Measurements from ENCODE around the gene PTPRO. TPM values are rescaled to one million over a fixed set of nuclear protein-coding genes. Genes with fewer than 3 reads are reported as not detected.
A peak's percentile ranks its signal among the peaks of the same experiment; 100 is the strongest.

Gene PTPRO
- polyA plus RNA-seq, 1 experiment, result 0.10 TPM

DNA sequence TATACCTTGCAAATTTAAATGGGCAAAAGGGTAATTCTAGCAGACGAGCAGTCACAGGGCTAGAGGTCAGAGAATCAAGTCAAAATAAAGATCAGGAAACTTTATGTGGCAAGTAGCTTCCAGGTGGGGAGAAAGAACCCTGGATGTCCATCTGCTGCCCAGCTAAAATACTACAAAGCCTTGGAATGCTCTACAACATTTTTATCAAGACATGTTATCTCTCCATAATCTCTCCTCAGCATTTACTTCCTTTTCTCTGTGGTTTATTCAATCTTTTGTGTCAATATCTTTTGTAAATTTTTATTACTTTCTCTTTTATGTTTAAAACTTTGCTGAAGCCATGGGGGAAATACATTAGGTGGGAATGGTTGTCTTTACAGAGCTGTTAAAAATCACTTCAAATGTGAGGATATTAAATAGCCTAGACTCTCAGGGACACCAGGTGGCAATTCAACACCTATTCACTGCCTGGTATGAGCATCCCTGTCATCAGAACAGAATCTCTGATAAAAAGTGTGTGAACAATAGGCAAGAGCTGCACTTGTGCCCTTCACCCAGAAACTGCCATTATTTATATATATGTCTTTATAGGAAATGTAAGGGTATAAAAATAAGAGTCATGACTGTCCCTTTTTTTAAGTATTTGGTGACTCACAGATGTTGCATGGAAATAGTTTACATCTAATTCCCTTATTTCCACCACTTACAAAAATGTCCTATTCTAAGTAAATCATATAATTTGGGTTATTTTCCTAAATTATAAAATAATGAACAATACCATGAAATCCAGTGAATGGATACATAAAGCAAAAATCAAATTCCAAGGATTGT, 314.0 kb downstream of the PTPRO start:
- no peak overlapping the region for H3K4me3 ChIP-seq (ENCODE audit: low read depth, low read length)
- TF ChIP-seq, protein P1, sequence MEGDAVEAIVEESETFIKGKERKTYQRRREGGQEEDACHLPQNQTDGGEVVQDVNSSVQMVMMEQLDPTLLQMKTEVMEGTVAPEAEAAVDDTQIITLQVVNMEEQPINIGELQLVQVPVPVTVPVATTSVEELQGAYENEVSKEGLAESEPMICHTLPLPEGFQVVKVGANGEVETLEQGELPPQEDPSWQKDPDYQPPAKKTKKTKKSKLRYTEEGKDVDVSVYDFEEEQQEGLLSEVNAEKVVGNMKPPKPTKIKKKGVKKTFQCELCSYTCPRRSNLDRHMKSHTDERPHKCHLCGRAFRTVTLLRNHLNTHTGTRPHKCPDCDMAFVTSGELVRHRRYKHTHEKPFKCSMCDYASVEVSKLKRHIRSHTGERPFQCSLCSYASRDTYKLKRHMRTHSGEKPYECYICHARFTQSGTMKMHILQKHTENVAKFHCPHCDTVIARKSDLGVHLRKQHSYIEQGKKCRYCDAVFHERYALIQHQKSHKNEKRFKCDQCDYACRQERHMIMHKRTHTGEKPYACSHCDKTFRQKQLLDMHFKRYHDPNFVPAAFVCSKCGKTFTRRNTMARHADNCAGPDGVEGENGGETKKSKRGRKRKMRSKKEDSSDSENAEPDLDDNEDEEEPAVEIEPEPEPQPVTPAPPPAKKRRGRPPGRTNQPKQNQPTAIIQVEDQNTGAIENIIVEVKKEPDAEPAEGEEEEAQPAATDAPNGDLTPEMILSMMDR (IDR thresholded peaks at IDR 0.05; ENCODE audit: low read depth, low read length), result no peak
- no peaks in the 10 kb centered on the region for H3K27me3 ChIP-seq (ENCODE audit: control insufficient read depth, insufficient read depth, low read length)
- ChIA-PET CTCF (interaction anchor here (0.9 kb wide), 1 partner anchor 46 kb away, joined by 3 read pairs; no protein-coding TSS in a partner anchor), POLR2A (interaction anchor here (1.1 kb wide), 1 partner anchor 153 kb away, joined by 3 read pairs; the partner anchor contains the start of gene EPS8)
- DNase-seq (ENCODE audit: low read depth, low spot score), result no peak
- no peaks in the 10 kb centered on the region for H3K9me3 ChIP-seq (ENCODE audit: control insufficient read depth, insufficient read depth, low read length)
- no peak overlapping the region for H3K27ac ChIP-seq (ENCODE audit: low read depth, low read length)

DNA sequence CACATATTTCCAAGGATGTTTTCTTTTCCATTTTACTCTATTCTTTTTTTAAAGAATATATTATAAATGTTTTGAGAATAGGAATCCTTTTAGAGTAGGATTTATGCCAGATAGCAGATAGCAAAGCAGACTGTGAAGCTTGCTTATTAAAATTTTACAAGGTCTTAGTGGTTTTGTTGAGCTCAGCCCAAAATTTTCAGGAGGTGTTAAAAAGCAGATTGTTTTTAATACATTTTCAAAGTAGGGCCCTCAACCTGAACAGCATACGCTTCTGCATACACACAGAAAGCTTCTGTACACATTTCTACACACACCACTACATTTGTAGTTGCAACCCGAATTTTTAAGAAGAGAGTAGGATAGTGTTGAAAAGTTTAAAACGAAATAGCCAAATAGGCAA, 315.9 kb downstream of the PTPRO start:
- POLR2A ChIA-PET, result no interaction called here
- no peak overlapping the region for H3K4me3 ChIP-seq (ENCODE audit: low read depth, low read length)
- CTCF ChIA-PET, result no interaction called here
- DNase-seq (ENCODE audit: low read depth, low spot score), result no peak
- H3K27me3 ChIP-seq (ENCODE audit: control insufficient read depth, insufficient read depth, low read length), result no peaks in the 10 kb centered on the region
- H3K9me3 ChIP-seq (ENCODE audit: control insufficient read depth, insufficient read depth, low read length), result no peaks in the 10 kb centered on the region
- TF ChIP-seq, protein P1 (IDR thresholded peaks at IDR 0.05; ENCODE audit: low read depth, low read length), result no peak
- H3K27ac ChIP-seq (ENCODE audit: low read depth, low read length), result no peak overlapping the region

DNA sequence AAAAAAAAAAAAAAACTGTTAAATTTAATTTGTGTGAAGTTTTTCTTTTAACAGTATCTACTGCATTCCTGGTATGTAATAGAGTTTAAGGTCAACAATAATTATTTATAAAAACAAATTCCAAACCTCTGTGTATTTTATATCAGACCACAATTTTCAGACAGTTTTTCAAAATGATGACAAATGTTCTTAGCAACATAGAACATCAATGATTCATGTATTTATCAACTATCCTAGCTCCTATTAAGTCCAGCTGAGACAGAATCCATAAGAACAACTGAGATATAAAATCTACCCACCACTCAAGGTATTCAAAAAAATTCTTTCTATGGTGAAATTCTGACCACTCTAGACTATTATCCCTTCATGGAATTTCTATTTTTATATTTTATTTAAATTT, 322.4 kb downstream of the PTPRO start:
- DNase-seq (ENCODE audit: low read depth, low spot score), result no peak
- Histone ChIP-seq H3K4me3 (ENCODE audit: low read depth, low read length) (no peak overlapping the region), H3K27ac (ENCODE audit: low read depth, low read length) (no peak overlapping the region), H3K9me3 (ENCODE audit: control insufficient read depth, insufficient read depth, low read length) (peaks cover 2% of the 10 kb centered on the region; the same call in 1 of the 2 replicates), H3K27me3 (ENCODE audit: control insufficient read depth, insufficient read depth, low read length) (no peaks in the 10 kb centered on the region)
- TF ChIP-seq, protein P1 (IDR thresholded peaks at IDR 0.05; ENCODE audit: low read depth, low read length), result no peak
- ChIA-PET POLR2A (interaction anchor here (0.7 to 0.9 kb wide), 3 partner anchors 16 to 219 kb away, joined by 3 read pairs; no protein-coding TSS in a partner anchor), CTCF (interaction anchor here (1.0 kb wide), 1 partner anchor 44 kb away, joined by 3 read pairs; no protein-coding TSS in a partner anchor)

DNA sequence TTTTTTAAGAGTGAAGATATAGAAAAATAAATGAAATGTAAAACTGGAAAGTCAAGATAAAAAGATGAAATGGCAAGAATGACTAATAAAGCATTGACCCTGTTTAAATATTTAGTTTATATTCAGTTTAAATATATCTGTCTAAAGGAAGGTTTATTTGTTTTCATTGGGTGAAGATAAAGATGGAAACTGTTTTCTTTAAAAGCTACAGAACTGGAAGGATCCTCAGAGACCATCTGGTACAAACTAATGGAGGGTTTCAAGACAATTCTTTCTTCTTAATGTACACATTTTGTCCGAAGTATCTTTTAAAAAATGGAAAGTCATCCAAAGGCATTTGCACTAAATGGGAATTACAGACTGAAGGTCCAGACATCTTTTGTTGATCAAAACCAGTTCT, 324.3 kb downstream of the PTPRO start:
- DNase-seq (ENCODE audit: low read depth, low spot score), result peak; percentile 36
- H3K27ac ChIP-seq (ENCODE audit: low read depth, low read length), result no peak overlapping the region
- TF ChIP-seq, protein P1 (IDR thresholded peaks at IDR 0.05; ENCODE audit: low read depth, low read length), result no peak
- ChIA-PET CTCF (no interaction called here), POLR2A (interaction anchor here (0.6 kb wide), 1 partner anchor 108 kb away, joined by 3 read pairs; no protein-coding TSS in a partner anchor)
- H3K27me3 ChIP-seq (ENCODE audit: control insufficient read depth, insufficient read depth, low read length), result no peaks in the 10 kb centered on the region
- no peak overlapping the region for H3K4me3 ChIP-seq (ENCODE audit: low read depth, low read length)
- H3K9me3 ChIP-seq (ENCODE audit: control insufficient read depth, insufficient read depth, low read length), result peaks cover 2% of the 10 kb centered on the region; the same call in 1 of the 2 replicates

Other genes with a start within 250 kb of the PTPRO start
- 0.12 and 0.16 TPM in 2 replicates for gene RERG, start 101.1 kb upstream of the PTPRO start, polyA plus RNA-seq (2011; rRNA removed)

All from AG04450 (cell line).